Stomach smooth muscle (tissue), 2 donors: ENCODE results near the gene BCL2L1.
"Not testable (repeated sequence)": the region's sequence is repeated elsewhere in the genome, so short reads cannot be mapped to it uniquely, and the experiment has no call there.

ENCODE experiments used
- H3K27ac ChIP-seq: one replicate; pipeline ENCODE4 v1.7.0; 2013; ENCODE audit warnings: mild to moderate bottlenecking, low read length, inconsistent platforms
- H3K27me3 ChIP-seq, 2 donors: one replicate each; pipeline ENCODE4 v1.7.0; 2013; ENCODE audit warnings: low read length in 2 of 2; ENCODE audit not compliant: insufficient read depth in 2 of 2, control insufficient read depth in 1 of 2
- H3K36me3 ChIP-seq, 2 donors: one replicate each; pipeline ENCODE4 v1.7.0; 2013; ENCODE audit warnings: low read length in 2 of 2; ENCODE audit not compliant: control insufficient read depth in 2 of 2, insufficient read depth in 2 of 2
- H3K4me1 ChIP-seq: one replicate; pipeline ENCODE4 v1.7.0; 2013; ENCODE audit warnings: low read length; ENCODE audit not compliant: control insufficient read depth, insufficient read depth
- H3K4me3 ChIP-seq, 2 donors: one replicate each; pipeline ENCODE4 v1.7.0; 2013; ENCODE audit warnings: low read length in 2 of 2
- H3K9ac ChIP-seq, 2 donors: one replicate each; pipeline ENCODE4 v1.7.0; 2013; ENCODE audit warnings: low read length in 2 of 2, mild to moderate bottlenecking in 1 of 2
- H3K9me3 ChIP-seq, 2 donors: one replicate each; pipeline ENCODE4 v1.7.0; 2013; ENCODE audit warnings: low read length in 2 of 2; ENCODE audit not compliant: control insufficient read depth in 2 of 2
- donor health status: healthy.
- donor health status: Pancreatic carcinoma.

The BCL2L1 gene

DNA sequence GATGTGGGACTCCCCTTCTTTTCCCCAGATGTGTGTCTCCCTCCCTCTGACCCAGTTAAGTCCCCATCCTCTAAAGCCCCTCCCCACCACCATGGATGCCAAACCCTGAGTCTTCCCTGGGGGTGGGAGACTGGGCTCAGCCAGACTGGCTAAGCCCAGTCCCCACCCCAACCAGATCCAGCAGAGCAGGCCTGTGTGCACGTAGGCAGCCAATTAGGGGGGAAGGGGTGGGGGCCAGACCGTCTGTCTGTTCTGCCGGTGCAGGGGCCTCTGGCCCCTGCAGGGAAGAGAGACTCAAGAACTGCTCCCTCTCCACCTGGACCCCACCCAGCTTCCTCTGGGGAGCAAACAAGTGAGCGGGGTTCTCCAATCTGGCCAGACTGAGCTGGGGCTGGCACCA, 84.4 kb downstream of the BCL2L1 start:
- Histone ChIP-seq H3K27me3 (peaks cover 5 to 14% of the 10 kb centered on the region in 2 donors), H3K4me3 (no peak overlapping the region), H3K36me3 (no peaks in the 10 kb centered on the region), H3K9me3 (no peaks in the 10 kb centered on the region), H3K4me1 (no peaks in the 10 kb centered on the region), H3K9ac (no peak overlapping the region), H3K27ac (no peak overlapping the region)

GRCh38 chr20:31637660-31638059, 85.0 kb downstream of the BCL2L1 start, which contains the start of gene COX4I2:
TSS of gene COX4I2 (plus strand) at chr20:31637912. CDS start at chr20:31639018, 1,106 bp downstream.
- no peak within 1 kb of the TSS for H3K9ac ChIP-seq
- no peaks in the 10 kb centered on the region for H3K9me3 ChIP-seq
- no peaks in the 10 kb centered on the region for H3K4me1 ChIP-seq
- peaks cover 5 to 14% of the 10 kb centered on the region in 2 donors for H3K27me3 ChIP-seq
- no peaks in the 10 kb centered on the region for H3K36me3 ChIP-seq
- no peak within 1 kb of the TSS for H3K4me3 ChIP-seq
- H3K27ac ChIP-seq: no peak within 1 kb of the TSS

DNA sequence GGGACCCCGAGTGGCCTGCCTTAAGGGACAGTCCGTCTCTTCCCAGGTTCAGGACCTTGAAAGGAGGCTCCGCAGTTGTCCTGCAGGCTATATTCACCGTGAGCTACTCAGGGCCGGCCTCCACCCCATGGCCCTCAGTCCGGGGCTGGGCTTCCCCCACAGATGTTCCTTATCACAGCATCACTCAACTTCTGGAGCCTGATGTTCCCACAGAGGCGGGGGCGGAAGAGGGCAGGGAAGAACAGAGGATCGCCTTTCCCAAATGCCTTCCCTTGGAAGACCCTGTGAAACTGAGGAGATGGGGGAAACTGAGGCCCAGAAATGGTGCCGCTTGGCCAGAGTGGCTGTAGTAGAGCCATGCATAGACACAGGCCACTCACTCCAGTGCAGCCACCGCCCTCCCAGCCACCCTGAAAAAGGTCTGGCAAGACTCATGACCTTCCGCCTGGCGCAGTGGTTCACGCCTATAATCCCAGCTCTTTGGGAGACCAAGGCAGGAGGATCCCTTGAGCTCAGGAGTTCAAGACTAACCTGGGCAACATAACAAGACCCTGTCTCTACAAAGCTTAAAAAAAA, 89.2 kb downstream of the BCL2L1 start:
- Histone ChIP-seq H3K36me3 (no peaks in the 10 kb centered on the region), H3K27me3 (peaks cover 0 to 7% of the 10 kb centered on the region in 2 donors), H3K4me3 (no peak overlapping the region), H3K4me1 (no peaks in the 10 kb centered on the region), H3K27ac (no peak overlapping the region), H3K9ac (no peak overlapping the region), H3K9me3 (no peaks in the 10 kb centered on the region)

GRCh38 chr20:31632548-31633338, 89.9 kb downstream of the BCL2L1 start:
- H3K36me3 ChIP-seq: no peaks in the 10 kb centered on the region
- H3K27ac ChIP-seq: no peak overlapping the region
- no peaks in the 10 kb centered on the region for H3K4me1 ChIP-seq
- H3K4me3 ChIP-seq: no peak overlapping the region
- H3K9ac ChIP-seq: no peak overlapping the region
- H3K27me3 ChIP-seq: peaks cover 0 to 3% of the 10 kb centered on the region in 2 donors
- H3K9me3 ChIP-seq: no peaks in the 10 kb centered on the region

DNA sequence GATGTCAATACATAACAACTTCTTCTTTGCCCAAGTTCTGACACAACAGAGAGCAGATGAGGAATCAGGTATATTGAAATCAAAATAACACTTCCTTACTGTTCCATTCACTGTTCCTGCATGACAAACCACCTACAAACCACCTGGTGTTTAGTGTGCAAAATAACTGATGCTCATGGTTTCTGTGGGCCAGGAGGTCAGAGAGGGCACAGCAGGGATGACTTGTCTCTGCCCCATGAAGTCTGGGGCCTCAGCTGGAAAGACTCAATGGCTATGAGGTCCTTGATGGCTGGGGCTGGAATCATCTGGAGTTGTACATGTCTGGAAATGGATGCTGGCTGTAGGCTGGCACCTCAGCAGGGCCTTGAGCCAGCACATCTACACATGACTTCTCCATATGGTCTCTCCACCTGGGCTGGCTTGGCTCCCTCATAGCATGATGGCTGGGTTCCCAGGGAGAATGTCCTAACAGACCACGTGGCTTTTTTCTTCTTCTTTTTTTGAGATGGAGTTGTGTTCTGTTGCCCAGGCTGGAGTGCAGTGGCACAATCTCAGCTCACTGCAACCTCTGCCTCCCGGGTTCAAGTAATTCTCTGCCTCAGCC, 92.4 kb downstream of the BCL2L1 start:
- Histone ChIP-seq H3K36me3 (no peaks in the 10 kb centered on the region), H3K27me3 (no peaks in the 10 kb centered on the region), H3K4me1 (no peaks in the 10 kb centered on the region), H3K9ac (no peak overlapping the region), H3K27ac (no peak overlapping the region), H3K4me3 (no peak overlapping the region), H3K9me3 (no peaks in the 10 kb centered on the region)

DNA sequence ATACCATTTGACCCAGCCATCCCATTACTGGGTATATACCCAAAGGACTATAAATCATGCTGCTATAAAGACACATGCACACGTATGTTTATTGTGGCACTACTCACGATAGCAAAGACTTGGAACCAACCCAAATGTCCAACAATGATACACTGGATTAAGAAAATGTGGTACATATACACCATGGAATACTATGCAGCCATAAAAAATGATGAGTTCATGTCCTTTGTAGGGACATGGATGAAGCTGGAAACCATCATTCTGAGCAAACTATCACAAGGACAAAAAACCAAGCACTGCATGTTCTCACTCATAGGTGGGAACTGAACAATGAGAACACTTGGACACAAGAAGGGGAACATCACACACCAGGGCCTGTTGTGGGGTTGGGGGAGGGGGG, 94.6 kb downstream of the BCL2L1 start:
- H3K4me3 ChIP-seq, H3K9me3 ChIP-seq, H3K27ac ChIP-seq, H3K9ac ChIP-seq, H3K4me1 ChIP-seq, H3K27me3 ChIP-seq, H3K36me3 ChIP-seq: not testable (repeated sequence)

GRCh38 chr20:31626534-31626933, 96.1 kb downstream of the BCL2L1 start:
- not testable (repeated sequence) for H3K4me3 ChIP-seq, H3K27ac ChIP-seq, H3K36me3 ChIP-seq, H3K27me3 ChIP-seq, H3K9me3 ChIP-seq, H3K4me1 ChIP-seq, H3K9ac ChIP-seq

GRCh38 chr20:31623123-31623505, 99.6 kb downstream of the BCL2L1 start:
- not testable (repeated sequence) for H3K4me3 ChIP-seq, H3K27ac ChIP-seq, H3K9me3 ChIP-seq, H3K36me3 ChIP-seq, H3K4me1 ChIP-seq, H3K27me3 ChIP-seq, H3K9ac ChIP-seq

- no peaks in the 10 kb centered on the region for H3K27me3 ChIP-seq
- H3K4me1 ChIP-seq: no peaks in the 10 kb centered on the region
- no peak overlapping the region for H3K4me3 ChIP-seq
- no peaks in the 10 kb centered on the region for H3K36me3 ChIP-seq
- no peak overlapping the region for H3K9ac ChIP-seq
- no peaks in the 10 kb centered on the region for H3K9me3 ChIP-seq
- no peak overlapping the region for H3K27ac ChIP-seq
Measured at GRCh38 chr20:31620246-31620645, 102.4 kb downstream of the BCL2L1 start.

- H3K27ac ChIP-seq: no peak overlapping the region
- no peaks in the 10 kb centered on the region for H3K9me3 ChIP-seq
- H3K9ac ChIP-seq: no peak overlapping the region
- H3K4me3 ChIP-seq: no peak overlapping the region
- no peaks in the 10 kb centered on the region for H3K36me3 ChIP-seq
- H3K27me3 ChIP-seq: no peaks in the 10 kb centered on the region
- peaks cover 4% of the 10 kb centered on the region for H3K4me1 ChIP-seq
Measured at GRCh38 chr20:31617432-31618104, 105.1 kb downstream of the BCL2L1 start.
